DND-41 (cell line): ENCODE results near the gene ARFIP1.

Experiments
- CTCF ChIP-seq: IDR thresholded peaks from 2 replicates; pipeline ENCODE4 v1.5.1; 2012; ENCODE audit warnings: borderline replicate concordance, low read length, moderate library complexity, mild to moderate bottlenecking; ENCODE audit not compliant: poor library complexity, severe bottlenecking; ENCODE audit errors: extremely low read depth
- EZH2 ChIP-seq: IDR thresholded peaks from 3 replicates; pipeline ENCODE4 v1.6.1; 2012; ENCODE audit warnings: borderline replicate concordance, low read depth, mild to moderate bottlenecking, moderate library complexity, low read length, inconsistent platforms; ENCODE audit not compliant: severe bottlenecking

GRCh38 chr4:152927737-152928136 lies 148.0 kb downstream of the ARFIP1 start:
- TF ChIP-seq CTCF (no peak), EZH2 (no peak)
